SW480 (cell line): ENCODE results near the gene KMT2D.
"Not testable (repeated sequence)": the region's sequence is repeated elsewhere in the genome, so short reads cannot be mapped to it uniquely, and the experiment has no call there.

Experiments
- DNase-seq: peaks from one replicate; pipeline ENCODE4 v3.0.0-alpha.2; 2016; ENCODE audit warnings: low spot score

Gene KMT2D

GRCh38 chr12:49088932-49089330 is 28.3 kb upstream of the KMT2D start:
- DNase-seq, result no peak

GRCh38 chr12:49088150-49088931 is 27.7 kb upstream of the KMT2D start:
- DNase-seq, result peak; percentile 96

- no peak for DNase-seq
These were observed 25.5 kb upstream of the KMT2D start for GRCh38 chr12:49086116-49086515.

- DNase-seq, result no peak
These were observed 23.8 kb upstream of the KMT2D start for GRCh38 chr12:49084438-49084837.

GRCh38 chr12:49079793-49080192 is 19.2 kb upstream of the KMT2D start:
- DNase-seq, result no peak

GRCh38 chr12:49070971-49071370 is 10.4 kb upstream of the KMT2D start:
- no peak for DNase-seq

GRCh38 chr12:49069507-49070346 is 9.1 kb upstream of the KMT2D start, which contains the start of gene RHEBL1:
Gene RHEBL1 (minus strand): TSS chr12:49069979. CDS start chr12:49069785, 194 bp downstream.
- DNase-seq, result peak; percentile 97

GRCh38 chr12:49068879-49069506 is 8.4 kb upstream of the KMT2D start:
- DNase-seq, result no peak

- no peak for DNase-seq
These were observed 5.5 kb upstream of the KMT2D start for GRCh38 chr12:49066120-49066519.

- no peak for DNase-seq
These were observed 4.2 kb upstream of the KMT2D start for GRCh38 chr12:49064767-49065152.

- not testable (repeated sequence) for DNase-seq
These were observed 1.3 kb upstream of the KMT2D start for GRCh38 chr12:49061916-49062315.

GRCh38 chr12:49061157-49061650 is 610 bp upstream of the KMT2D start:
- DNase-seq, result no peak

- DNase-seq, result peak; percentile 43
These were observed 1.1 kb downstream of the KMT2D start for GRCh38 chr12:49059299-49060171.

- DNase-seq, result no peak
These were observed 1.6 kb downstream of the KMT2D start for GRCh38 chr12:49059045-49059298.

- no peak for DNase-seq
These were observed 2.1 kb downstream of the KMT2D start for GRCh38 chr12:49058366-49059044.

- no peak for DNase-seq
These were observed 2.7 kb downstream of the KMT2D start for GRCh38 chr12:49057888-49058287.

GRCh38 chr12:49055978-49056754 is 4.4 kb downstream of the KMT2D start:
- peak; percentile 52 for DNase-seq

- no peak for DNase-seq
These were observed 5.5 kb downstream of the KMT2D start for GRCh38 chr12:49055092-49055491.

- DNase-seq, result no peak
These were observed 6.1 kb downstream of the KMT2D start for GRCh38 chr12:49054524-49054923.

GRCh38 chr12:49054096-49054495 is 6.5 kb downstream of the KMT2D start:
- no peak for DNase-seq
